ENCODE measurements around the gene TMEM151A.
"Not testable (repeated sequence)": the region's sequence is repeated elsewhere in the genome, so short reads cannot be mapped to it uniquely, and the experiment has no call there.

The TMEM151A gene

DNA sequence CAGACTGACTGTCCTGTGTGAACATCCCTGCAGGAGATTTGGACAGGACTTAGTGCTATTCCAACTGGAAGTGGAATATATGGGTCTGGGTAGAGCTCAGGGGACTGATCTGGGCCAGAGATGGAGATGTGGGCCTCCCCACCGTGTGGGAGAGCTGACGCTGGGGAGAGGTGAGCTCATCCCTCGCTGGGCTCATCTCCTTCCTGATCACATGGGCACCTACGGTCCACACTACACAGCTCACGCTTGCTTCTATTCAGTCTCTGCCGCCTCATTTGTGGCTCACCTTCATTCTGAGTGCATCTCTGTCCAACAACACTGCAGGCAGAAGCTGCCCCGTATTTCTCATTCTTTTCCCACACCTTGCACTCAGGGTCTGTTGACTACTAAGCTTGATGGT, 39.9 kb upstream of the TMEM151A start:
- DNase-seq (ENCODE audit: low read depth), result no peak
- TF ChIP-seq, protein P1, sequence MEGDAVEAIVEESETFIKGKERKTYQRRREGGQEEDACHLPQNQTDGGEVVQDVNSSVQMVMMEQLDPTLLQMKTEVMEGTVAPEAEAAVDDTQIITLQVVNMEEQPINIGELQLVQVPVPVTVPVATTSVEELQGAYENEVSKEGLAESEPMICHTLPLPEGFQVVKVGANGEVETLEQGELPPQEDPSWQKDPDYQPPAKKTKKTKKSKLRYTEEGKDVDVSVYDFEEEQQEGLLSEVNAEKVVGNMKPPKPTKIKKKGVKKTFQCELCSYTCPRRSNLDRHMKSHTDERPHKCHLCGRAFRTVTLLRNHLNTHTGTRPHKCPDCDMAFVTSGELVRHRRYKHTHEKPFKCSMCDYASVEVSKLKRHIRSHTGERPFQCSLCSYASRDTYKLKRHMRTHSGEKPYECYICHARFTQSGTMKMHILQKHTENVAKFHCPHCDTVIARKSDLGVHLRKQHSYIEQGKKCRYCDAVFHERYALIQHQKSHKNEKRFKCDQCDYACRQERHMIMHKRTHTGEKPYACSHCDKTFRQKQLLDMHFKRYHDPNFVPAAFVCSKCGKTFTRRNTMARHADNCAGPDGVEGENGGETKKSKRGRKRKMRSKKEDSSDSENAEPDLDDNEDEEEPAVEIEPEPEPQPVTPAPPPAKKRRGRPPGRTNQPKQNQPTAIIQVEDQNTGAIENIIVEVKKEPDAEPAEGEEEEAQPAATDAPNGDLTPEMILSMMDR (IDR thresholded peaks at IDR 0.05; ENCODE audit: low read depth, low read length, missing control alignments), result no peak
- in situ Hi-C loops (cut with HindIII; ENCODE audit: low sequenced_read_pairs), result no loop called here
- H3K4me3 ChIP-seq (ENCODE audit: low read depth, low read length), result no peak overlapping the region

DNA sequence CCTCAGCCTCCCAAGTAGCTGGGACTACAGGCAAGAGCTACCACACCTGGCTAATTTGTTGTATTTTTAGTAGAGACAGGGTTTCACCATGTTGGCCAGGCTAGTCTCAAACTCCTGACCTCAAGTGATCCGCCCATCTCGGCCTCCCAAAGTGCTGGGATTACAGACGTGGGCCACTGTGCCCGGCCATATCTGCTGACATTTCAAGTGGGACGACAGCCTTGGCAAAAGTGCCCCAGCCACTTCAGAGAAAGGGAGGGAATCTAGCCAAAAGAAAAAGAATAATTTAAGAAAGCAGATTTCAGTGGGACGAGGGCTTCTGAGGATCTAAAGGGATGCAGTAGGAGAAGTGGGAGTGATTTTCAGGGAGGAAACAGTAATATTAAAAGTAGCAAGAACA, 38.6 kb upstream of the TMEM151A start:
- H3K4me3 ChIP-seq (ENCODE audit: low read depth, low read length); in situ Hi-C loops (cut with HindIII; ENCODE audit: low sequenced_read_pairs); DNase-seq (ENCODE audit: low read depth): not testable (repeated sequence)

DNA sequence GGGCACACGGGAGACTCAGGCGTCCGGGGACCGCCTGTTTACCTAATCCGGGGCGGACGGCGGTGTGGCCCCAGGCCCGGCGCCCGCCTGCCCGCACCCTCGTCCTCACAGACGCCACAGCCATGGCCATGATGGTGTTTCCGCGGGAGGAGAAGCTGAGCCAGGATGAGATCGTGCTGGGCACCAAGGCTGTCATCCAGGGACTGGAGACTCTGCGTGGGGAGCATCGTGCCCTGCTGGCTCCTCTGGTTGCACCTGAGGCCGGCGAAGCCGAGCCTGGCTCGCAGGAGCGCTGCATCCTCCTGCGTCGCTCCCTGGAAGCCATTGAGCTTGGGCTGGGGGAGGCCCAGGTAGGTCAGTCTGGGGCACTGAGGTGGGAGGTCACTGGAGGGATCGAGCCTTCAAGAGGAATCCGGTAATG, 33.2 kb upstream of the TMEM151A start:
- TF ChIP-seq, protein P1 (IDR thresholded peaks at IDR 0.05; ENCODE audit: low read depth, low read length, missing control alignments), result no peak
- DNase-seq (ENCODE audit: low read depth), result no peak
- H3K4me3 ChIP-seq (ENCODE audit: low read depth, low read length), result peak overlapping the region; percentile 95
- in situ Hi-C loops (cut with HindIII; ENCODE audit: low sequenced_read_pairs), result no loop called here

DNA sequence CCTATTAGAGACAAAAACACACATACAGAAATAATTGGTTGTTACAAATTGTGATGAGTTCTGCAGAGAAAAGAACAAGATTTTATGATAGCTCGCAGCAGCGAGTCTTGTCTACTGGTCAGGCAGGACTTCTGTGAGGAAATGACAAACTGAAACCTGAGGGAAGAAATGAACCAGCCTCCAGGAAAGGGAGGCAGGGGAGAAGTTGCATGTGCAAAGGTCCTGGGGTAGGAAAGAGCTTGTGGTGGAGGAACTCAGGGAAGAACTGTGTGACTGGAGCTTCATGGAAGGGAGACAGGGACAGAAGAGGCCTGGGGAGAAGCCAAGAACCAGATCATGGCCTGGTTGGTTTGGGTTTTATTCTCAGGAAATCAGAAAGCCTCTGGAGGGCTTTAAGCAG, 32.5 kb upstream of the TMEM151A start:
- H3K4me3 ChIP-seq (ENCODE audit: low read depth, low read length), result no peak overlapping the region
- DNase-seq (ENCODE audit: low read depth), result no peak
- in situ Hi-C loops (cut with HindIII; ENCODE audit: low sequenced_read_pairs), result no loop called here
- TF ChIP-seq, protein P1 (IDR thresholded peaks at IDR 0.05; ENCODE audit: low read depth, low read length, missing control alignments), result no peak

DNA sequence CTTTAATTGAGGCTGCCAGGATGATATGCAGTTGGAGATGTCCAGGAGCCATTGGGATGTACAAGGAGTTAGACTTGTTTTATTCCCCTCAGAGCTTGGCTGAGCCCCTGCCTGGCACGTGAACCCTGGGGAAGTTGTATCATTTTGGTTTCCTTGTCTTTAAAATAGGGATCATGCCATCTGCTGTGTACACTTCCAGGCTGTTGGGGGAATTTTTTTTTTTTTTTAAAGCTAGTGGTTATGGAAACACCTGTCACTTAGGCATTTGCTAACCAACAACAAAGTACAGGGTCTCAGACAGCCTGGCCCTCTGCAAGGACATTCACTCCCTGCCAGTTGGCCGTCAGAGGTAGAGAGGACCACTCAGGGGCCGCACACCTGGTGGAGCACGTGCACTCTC, 31.7 kb upstream of the TMEM151A start:
- DNase-seq (ENCODE audit: low read depth), result no peak
- TF ChIP-seq, protein P1 (IDR thresholded peaks at IDR 0.05; ENCODE audit: low read depth, low read length, missing control alignments), result no peak
- H3K4me3 ChIP-seq (ENCODE audit: low read depth, low read length), result no peak overlapping the region
- in situ Hi-C loops (cut with HindIII; ENCODE audit: low sequenced_read_pairs), result no loop called here

DNA sequence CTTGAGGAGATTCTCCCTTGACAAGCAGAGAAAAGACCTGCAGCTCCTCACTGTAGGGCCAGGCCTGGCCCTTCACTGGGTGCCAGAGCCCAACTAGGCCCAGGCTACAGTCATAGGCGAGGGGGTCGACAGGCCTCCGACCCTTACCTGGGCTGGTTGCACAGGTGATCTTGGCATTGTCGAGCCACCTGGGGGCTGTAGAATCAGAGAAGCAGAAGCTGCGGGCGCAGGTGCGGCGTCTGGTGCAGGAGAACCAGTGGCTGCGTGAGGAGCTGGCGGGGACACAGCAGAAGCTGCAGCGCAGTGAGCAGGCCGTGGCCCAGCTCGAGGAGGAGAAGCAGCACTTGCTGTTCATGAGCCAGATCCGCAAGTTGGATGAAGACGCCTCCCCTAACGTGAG, 30.1 kb upstream of the TMEM151A start:
- no peak for DNase-seq (ENCODE audit: low read depth)
- TF ChIP-seq, protein P1 (IDR thresholded peaks at IDR 0.05; ENCODE audit: low read depth, low read length, missing control alignments), result no peak
- no peak overlapping the region for H3K4me3 ChIP-seq (ENCODE audit: low read depth, low read length)
- in situ Hi-C loops (cut with HindIII; ENCODE audit: low sequenced_read_pairs), result no loop called here

DNA sequence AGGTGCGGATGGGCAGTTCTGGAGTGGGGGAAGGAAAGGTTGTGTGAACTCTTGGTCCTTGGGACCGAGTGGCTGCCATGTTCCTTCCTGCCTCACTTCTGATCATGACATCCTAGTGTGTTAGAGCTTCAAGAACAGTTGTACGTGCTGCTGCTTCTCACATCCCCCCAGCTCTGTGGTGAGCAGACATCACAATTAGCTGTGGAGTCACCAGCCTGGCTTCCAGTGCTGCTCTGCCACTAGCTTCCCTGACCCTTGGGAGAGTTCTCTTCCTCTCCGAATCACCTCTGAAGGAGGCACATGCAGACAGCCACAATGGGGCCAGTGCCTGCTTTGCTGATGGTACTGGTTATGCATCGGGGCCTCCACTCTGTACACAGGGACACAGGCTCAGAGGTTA, 29.5 kb upstream of the TMEM151A start:
- TF ChIP-seq, protein P1 (IDR thresholded peaks at IDR 0.05; ENCODE audit: low read depth, low read length, missing control alignments), result no peak
- no peak for DNase-seq (ENCODE audit: low read depth)
- no peak overlapping the region for H3K4me3 ChIP-seq (ENCODE audit: low read depth, low read length)
- in situ Hi-C loops (cut with HindIII; ENCODE audit: low sequenced_read_pairs), result no loop called here

Data from astrocyte of the cerebellum (primary cell).